ENCODE results near the gene SDHB. TPM values are rescaled to one million over a fixed set of nuclear protein-coding genes. Genes with fewer than 3 reads are reported as not detected.

The SDHB gene
- polyA plus RNA-seq, 1 of the 3 experiments (the other 2 are of a cell fraction) = 128 TPM

DNA sequence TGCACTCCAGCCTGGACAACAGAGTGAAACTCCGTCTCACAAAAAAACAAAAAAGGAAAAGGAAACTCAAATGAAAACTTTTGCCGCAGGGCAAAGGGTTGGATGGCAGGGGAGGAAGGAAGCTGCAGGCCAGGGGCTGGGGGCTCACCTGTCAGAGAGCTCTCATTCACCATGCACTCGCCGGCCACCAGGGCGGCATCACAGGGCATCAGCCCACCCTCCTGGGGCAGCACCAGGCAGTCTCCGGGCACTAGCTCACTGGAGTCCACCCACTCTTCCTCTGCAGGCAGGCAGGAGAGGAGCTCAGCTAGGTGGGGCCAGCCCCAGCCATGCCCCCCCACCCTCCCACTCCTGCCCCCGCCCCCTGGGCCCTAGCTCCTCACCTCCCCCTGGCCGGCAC lies 54.0 kb downstream of the SDHB start:
- WGBS (ENCODE audit: low lambda C conversion rate) = 94% methylated on average over 8 of the region's 8 CpGs
- POLR2A ChIA-PET = interaction anchor here (0.6 kb wide), 1 partner anchor 15 kb away, joined by 3 read pairs; no protein-coding TSS in a partner anchor
- H3K4me3 ChIP-seq (ENCODE audit: low read depth in 2 of 2, low read length in 1 of 2) = no peak overlapping the region

DNA sequence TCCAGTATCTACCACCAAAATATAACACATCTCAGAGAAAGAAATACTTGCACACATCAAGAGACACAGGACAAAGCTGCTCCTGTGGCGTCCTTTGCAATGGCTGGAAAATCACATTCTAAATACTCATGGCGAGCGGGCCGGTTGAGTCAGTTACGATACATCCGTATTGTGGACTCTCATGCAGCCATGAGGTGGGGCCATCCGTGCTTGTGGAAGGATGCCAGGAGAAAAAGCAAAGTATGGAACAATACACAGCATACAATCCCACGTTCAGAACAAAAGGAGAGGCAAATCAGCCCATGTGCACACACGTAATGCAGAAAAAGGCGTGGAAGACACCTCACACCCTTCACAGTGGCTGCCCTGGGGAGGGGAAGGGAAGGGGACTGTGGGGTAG lies 55.2 kb downstream of the SDHB start:
- Histone ChIP-seq H2AFZ (ENCODE audit: low read depth) (no peak overlapping the region), H3K36me3 (replicated peaks in 1 of 2; ENCODE audit: control insufficient read depth in 1 of 2, insufficient read depth in 2 of 2, low read length in 1 of 2) (peaks cover 0 to 19% of the 10 kb centered on the region in 2 experiments), H3K27ac (ENCODE audit: low read depth in 2 of 2, low read length in 1 of 2) (no peak overlapping the region), H3K79me2 (ENCODE audit: insufficient read depth) (no peaks in the 10 kb centered on the region), H3K9ac (no peak overlapping the region), H3F3A (replicated peaks; ENCODE audit: insufficient read depth) (peaks cover 11% of the 10 kb centered on the region), H4K20me1 (ENCODE audit: insufficient read depth) (peaks cover 6% of the 10 kb centered on the region; the same call in 1 of the 2 replicates), H3K9me2 (no peaks in the 10 kb centered on the region), H3K4me3 (ENCODE audit: low read depth in 2 of 2, low read length in 1 of 2) (no peak overlapping the region), H3K4me2 (no peak overlapping the region), H3K27me3 (ENCODE audit: insufficient read depth) (no peaks in the 10 kb centered on the region), H3K9me3 (no peaks in the 10 kb centered on the region), H3K4me1 (ENCODE audit: control insufficient read depth in 1 of 2, insufficient read depth in 2 of 2, low read depth in 1 of 2, low read length in 1 of 2) (peaks cover 0 to 3% of the 10 kb centered on the region in 2 experiments; a peak in 1 of 4 replicates)
- CTCF ChIA-PET = no interaction called here
- POLR2A ChIA-PET = no interaction called here
- TF ChIP-seq FOSL2 (IDR thresholded peaks at IDR 0.05; ENCODE audit: borderline replicate concordance, low read depth) = no peak
- no peak for TF ChIP-seq ELF1 (IDR thresholded peaks at IDR 0.05)
- no peak for TF ChIP-seq TEAD4 (IDR thresholded peaks at IDR 0.05; ENCODE audit: borderline replicate concordance, insufficient read depth)
- no peak for TF ChIP-seq FOXJ3 (CRISPR knock-in tag; IDR thresholded peaks at IDR 0.05)
- no peak for TF ChIP-seq CHD2 (IDR thresholded peaks at IDR 0.05; ENCODE audit: low read length, partially characterized antibody)
- no peak for TF ChIP-seq EZH2phosphoT487 (IDR thresholded peaks at IDR 0.05; ENCODE audit: borderline replicate concordance, low read depth)
- no peak for TF ChIP-seq PBX3 (IDR thresholded peaks at IDR 0.05)
- TF ChIP-seq EP300 (IDR thresholded peaks at IDR 0.05; ENCODE audit: borderline replicate concordance in 1 of 2, low read depth in 1 of 2, low read length in 1 of 2) = no peak
- TF ChIP-seq SIN3A (IDR thresholded peaks at IDR 0.05; ENCODE audit: borderline replicate concordance, low read depth, low read length) = no peak
- DNase-seq = peak; percentile 16
- 68% methylated on average over 10 of the region's 10 CpGs for WGBS (ENCODE audit: low lambda C conversion rate)

More for the DNA sequence above, 54.0 kb downstream of the SDHB start:
- no peak for TF ChIP-seq USF2 (IDR thresholded peaks at IDR 0.05; ENCODE audit: borderline replicate concordance, low read depth, low read length)
- no peak for TF ChIP-seq RFX5 (IDR thresholded peaks at IDR 0.05; ENCODE audit: low read length)
- TF ChIP-seq TAF1 (IDR thresholded peaks at IDR 0.05; ENCODE audit: borderline replicate concordance, low read depth, low read length) = no peak
- TF ChIP-seq NRF1 (IDR thresholded peaks at IDR 0.05; ENCODE audit: low read depth, low read length) = no peak
- TF ChIP-seq GABPA (IDR thresholded peaks at IDR 0.05; ENCODE audit: low read depth) = no peak
- TF ChIP-seq NFIC (IDR thresholded peaks at IDR 0.05; ENCODE audit: borderline replicate concordance) = no peak
- TF ChIP-seq ELF1 (IDR thresholded peaks at IDR 0.05) = no peak
- no peak for TF ChIP-seq PBX3 (IDR thresholded peaks at IDR 0.05)
- TF ChIP-seq CHD2 (IDR thresholded peaks at IDR 0.05; ENCODE audit: low read length, partially characterized antibody) = no peak
- TF ChIP-seq MXI1 (IDR thresholded peaks at IDR 0.05; ENCODE audit: low read depth, low read length) = no peak
- TF ChIP-seq MAX (IDR thresholded peaks at IDR 0.05; ENCODE audit: low read depth) = no peak
- TF ChIP-seq SMC3 (IDR thresholded peaks at IDR 0.05; ENCODE audit: low read depth, low read length) = no peak
- TF ChIP-seq MEF2A (IDR thresholded peaks at IDR 0.05; ENCODE audit: borderline replicate concordance, low read depth) = no peak
- TF ChIP-seq EP300 (IDR thresholded peaks at IDR 0.05; ENCODE audit: borderline replicate concordance in 1 of 2, low read depth in 1 of 2, low read length in 1 of 2) = no peak
- no peak for TF ChIP-seq RCOR1 (IDR thresholded peaks at IDR 0.05; ENCODE audit: low read length)
- TF ChIP-seq POLR2AphosphoS5 (IDR thresholded peaks at IDR 0.05; ENCODE audit: low read depth, low read length) = no peak
- peaks cover 20% of the 10 kb centered on the region for H3F3A ChIP-seq (replicated peaks; ENCODE audit: insufficient read depth)
- H3K27ac ChIP-seq (ENCODE audit: low read depth in 2 of 2, low read length in 1 of 2) = no peak overlapping the region
- H3K36me3 ChIP-seq (replicated peaks in 1 of 2; ENCODE audit: control insufficient read depth in 1 of 2, insufficient read depth in 2 of 2, low read length in 1 of 2) = peaks cover 3 to 21% of the 10 kb centered on the region in 2 experiments
- no peaks in the 10 kb centered on the region for H3K9me3 ChIP-seq
- CTCF ChIA-PET = interaction anchor here (0.6 to 1.2 kb wide), 3 partner anchors 14 to 24 kb away, joined by 3 to 5 read pairs (median 3); no protein-coding TSS in a partner anchor
- no peak overlapping the region for H3K9ac ChIP-seq
- peak; percentile 34 for DNase-seq
- H3K27me3 ChIP-seq (ENCODE audit: insufficient read depth) = no peaks in the 10 kb centered on the region
- H2AFZ ChIP-seq (ENCODE audit: low read depth) = no peak overlapping the region
- no peak overlapping the region for H3K4me2 ChIP-seq
- H3K4me1 ChIP-seq (ENCODE audit: control insufficient read depth in 1 of 2, insufficient read depth in 2 of 2, low read depth in 1 of 2, low read length in 1 of 2) = peaks cover 0 to 4% of the 10 kb centered on the region in 2 experiments; a peak in 1 of 4 replicates
- H3K79me2 ChIP-seq (ENCODE audit: insufficient read depth) = no peaks in the 10 kb centered on the region
- H4K20me1 ChIP-seq (ENCODE audit: insufficient read depth) = peaks cover 16% of the 10 kb centered on the region
- H3K9me2 ChIP-seq = no peaks in the 10 kb centered on the region
